Left renal pelvis (tissue), 4 donors: ENCODE data around the gene IGF2R. TPM values are rescaled to one million over a fixed set of nuclear protein-coding genes. Genes with fewer than 3 reads are reported as not detected.
"Not testable (repeated sequence)": the region's sequence is repeated elsewhere in the genome, so short reads cannot be mapped to it uniquely, and the experiment has no call there.

Experiments used
- DNase-seq, 4 donors: peaks; one replicate each; pipeline ENCODE4 v3.0.0-alpha.2; 2013; ENCODE audit warnings: low read depth in 4 of 4, low spot score in 3 of 4
- polyA plus RNA-seq, 4 donors: library from polyadenylated mRNA; unstranded; fragments of 120-200 nt; gene quantifications; one replicate each; pipeline ENCODE4 v1.2.1, GENCODE V29; 2013; ENCODE audit not compliant: insufficient read length in 4 of 4

Gene IGF2R
- polyA plus RNA-seq, result 10 to 100 TPM; 44.9 to 61.0 (median 57.2) TPM

GRCh38 chr6:159968295-159969203 lies at the start of gene IGF2R:
Gene IGF2R (plus strand): TSS chr6:159969082. CDS start chr6:159969247, 165 bp downstream.
- DNase-seq, result peak in 3 of 4 donors; percentile 78 to 82 (median 82)

- no peak for DNase-seq
Observed at GRCh38 chr6:159919800-159920199, 49.1 kb upstream of the IGF2R start.

GRCh38 chr6:159924150-159924549 lies 44.7 kb upstream of the IGF2R start:
- not testable (repeated sequence) for DNase-seq

- DNase-seq, result no peak
Observed at GRCh38 chr6:159926542-159927203, 42.2 kb upstream of the IGF2R start.

- DNase-seq, result peak in 2 of 4 donors; percentile 22
Observed at GRCh38 chr6:159929819-159930218, 39.1 kb upstream of the IGF2R start.

- DNase-seq, result no peak
Observed at GRCh38 chr6:159931112-159931511, 37.8 kb upstream of the IGF2R start.

- DNase-seq, result no peak
Observed at GRCh38 chr6:159931846-159932245, 37.0 kb upstream of the IGF2R start.

- no peak for DNase-seq
Observed at GRCh38 chr6:159933077-159933476, 35.8 kb upstream of the IGF2R start.

- no peak for DNase-seq
Observed at GRCh38 chr6:159934181-159934580, 34.7 kb upstream of the IGF2R start.

GRCh38 chr6:159935065-159935464 lies 33.8 kb upstream of the IGF2R start:
- no peak for DNase-seq

- DNase-seq, result no peak
Observed at GRCh38 chr6:159935633-159936032, 33.2 kb upstream of the IGF2R start.

- no peak for DNase-seq
Observed at GRCh38 chr6:159939591-159940016, 29.3 kb upstream of the IGF2R start.

- DNase-seq, result no peak
Observed at GRCh38 chr6:159941286-159942113, 27.4 kb upstream of the IGF2R start.

GRCh38 chr6:159943101-159943632 lies 25.7 kb upstream of the IGF2R start:
- DNase-seq, result no peak

GRCh38 chr6:159943968-159944598 lies 24.8 kb upstream of the IGF2R start:
- no peak for DNase-seq

GRCh38 chr6:159945801-159946392 lies 23.0 kb upstream of the IGF2R start:
- DNase-seq, result no peak

- DNase-seq, result no peak
Observed at GRCh38 chr6:159946912-159947311, 22.0 kb upstream of the IGF2R start.

GRCh38 chr6:159948199-159948598 lies 20.7 kb upstream of the IGF2R start:
- DNase-seq, result no peak

- no peak for DNase-seq
Observed at GRCh38 chr6:159951772-159952171, 17.1 kb upstream of the IGF2R start.
